ENCODE data around the gene DALRD3.

Gene DALRD3

GRCh38 chr3:49030321-49030720 is 11.9 kb upstream of the DALRD3 start:
- Histone ChIP-seq H3K36me3 (ENCODE audit: control insufficient read depth in 2 of 2, insufficient read depth in 1 of 2, low read length in 2 of 2) (peaks cover 5 to 88% of the 10 kb centered on the region in 2 experiments; a peak in 2 of 3 replicates), H3K9me3 (ENCODE audit: control insufficient read depth, insufficient read depth, low read depth, low read length) (no peaks in the 10 kb centered on the region), H3K4me3 (ENCODE audit: low read depth, low read length) (no peak overlapping the region), H3K4me1 (ENCODE audit: control insufficient read depth, insufficient read depth, low read length) (no peaks in the 10 kb centered on the region), H3K27ac (ENCODE audit: extremely low read depth, low read depth, low read length) (no peak overlapping the region)
- ChIA-PET POLR2A (no interaction called here), CTCF (no interaction called here)
- TF ChIP-seq ZNF768 (tag by site-specific recombination; IDR thresholded peaks at IDR 0.05): no peak
- no peak for TF ChIP-seq KLF1 (tag by site-specific recombination; IDR thresholded peaks at IDR 0.05)
- TF ChIP-seq ZNF292 (tag by site-specific recombination; IDR thresholded peaks at IDR 0.05; ENCODE audit: borderline replicate concordance, low read depth): no peak
- TF ChIP-seq ZNF16 (tag by site-specific recombination; IDR thresholded peaks at IDR 0.05; ENCODE audit: low read depth): no peak

GRCh38 chr3:49029563-49029884 is 11.1 kb upstream of the DALRD3 start:
- ChIA-PET CTCF (interaction anchor here (0.5 to 1.1 kb wide), 2 partner anchors 42 to 63 kb away, joined by 3 read pairs; no protein-coding TSS in a partner anchor), POLR2A (interaction anchor here (0.6 to 1.9 kb wide), 25 partner anchors 8 to 642 kb away, joined by 3 to 28 read pairs (median 3); partner anchors contain the start of genes DALRD3, KLHDC8B, LAMB2 and P4HTM)
- Histone ChIP-seq H3K4me3 (ENCODE audit: low read depth, low read length) (no peak overlapping the region; the same call in 1 of the 2 replicates), H3K27ac (ENCODE audit: extremely low read depth, low read depth, low read length) (no peak overlapping the region), H3K9me3 (ENCODE audit: control insufficient read depth, insufficient read depth, low read depth, low read length) (no peaks in the 10 kb centered on the region), H3K36me3 (ENCODE audit: control insufficient read depth in 2 of 2, insufficient read depth in 1 of 2, low read length in 2 of 2) (peaks cover 5 to 88% of the 10 kb centered on the region in 2 experiments; a peak in 2 of 3 replicates), H3K4me1 (ENCODE audit: control insufficient read depth, insufficient read depth, low read length) (no peaks in the 10 kb centered on the region)
- TF ChIP-seq, protein P1, sequence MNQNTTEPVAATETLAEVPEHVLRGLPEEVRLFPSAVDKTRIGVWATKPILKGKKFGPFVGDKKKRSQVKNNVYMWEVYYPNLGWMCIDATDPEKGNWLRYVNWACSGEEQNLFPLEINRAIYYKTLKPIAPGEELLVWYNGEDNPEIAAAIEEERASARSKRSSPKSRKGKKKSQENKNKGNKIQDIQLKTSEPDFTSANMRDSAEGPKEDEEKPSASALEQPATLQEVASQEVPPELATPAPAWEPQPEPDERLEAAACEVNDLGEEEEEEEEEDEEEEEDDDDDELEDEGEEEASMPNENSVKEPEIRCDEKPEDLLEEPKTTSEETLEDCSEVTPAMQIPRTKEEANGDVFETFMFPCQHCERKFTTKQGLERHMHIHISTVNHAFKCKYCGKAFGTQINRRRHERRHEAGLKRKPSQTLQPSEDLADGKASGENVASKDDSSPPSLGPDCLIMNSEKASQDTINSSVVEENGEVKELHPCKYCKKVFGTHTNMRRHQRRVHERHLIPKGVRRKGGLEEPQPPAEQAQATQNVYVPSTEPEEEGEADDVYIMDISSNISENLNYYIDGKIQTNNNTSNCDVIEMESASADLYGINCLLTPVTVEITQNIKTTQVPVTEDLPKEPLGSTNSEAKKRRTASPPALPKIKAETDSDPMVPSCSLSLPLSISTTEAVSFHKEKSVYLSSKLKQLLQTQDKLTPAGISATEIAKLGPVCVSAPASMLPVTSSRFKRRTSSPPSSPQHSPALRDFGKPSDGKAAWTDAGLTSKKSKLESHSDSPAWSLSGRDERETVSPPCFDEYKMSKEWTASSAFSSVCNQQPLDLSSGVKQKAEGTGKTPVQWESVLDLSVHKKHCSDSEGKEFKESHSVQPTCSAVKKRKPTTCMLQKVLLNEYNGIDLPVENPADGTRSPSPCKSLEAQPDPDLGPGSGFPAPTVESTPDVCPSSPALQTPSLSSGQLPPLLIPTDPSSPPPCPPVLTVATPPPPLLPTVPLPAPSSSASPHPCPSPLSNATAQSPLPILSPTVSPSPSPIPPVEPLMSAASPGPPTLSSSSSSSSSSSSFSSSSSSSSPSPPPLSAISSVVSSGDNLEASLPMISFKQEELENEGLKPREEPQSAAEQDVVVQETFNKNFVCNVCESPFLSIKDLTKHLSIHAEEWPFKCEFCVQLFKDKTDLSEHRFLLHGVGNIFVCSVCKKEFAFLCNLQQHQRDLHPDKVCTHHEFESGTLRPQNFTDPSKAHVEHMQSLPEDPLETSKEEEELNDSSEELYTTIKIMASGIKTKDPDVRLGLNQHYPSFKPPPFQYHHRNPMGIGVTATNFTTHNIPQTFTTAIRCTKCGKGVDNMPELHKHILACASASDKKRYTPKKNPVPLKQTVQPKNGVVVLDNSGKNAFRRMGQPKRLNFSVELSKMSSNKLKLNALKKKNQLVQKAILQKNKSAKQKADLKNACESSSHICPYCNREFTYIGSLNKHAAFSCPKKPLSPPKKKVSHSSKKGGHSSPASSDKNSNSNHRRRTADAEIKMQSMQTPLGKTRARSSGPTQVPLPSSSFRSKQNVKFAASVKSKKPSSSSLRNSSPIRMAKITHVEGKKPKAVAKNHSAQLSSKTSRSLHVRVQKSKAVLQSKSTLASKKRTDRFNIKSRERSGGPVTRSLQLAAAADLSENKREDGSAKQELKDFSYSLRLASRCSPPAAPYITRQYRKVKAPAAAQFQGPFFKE (tag by site-specific recombination; IDR thresholded peaks at IDR 0.05; ENCODE audit: borderline replicate concordance): no peak
- TF ChIP-seq PRDM10 (tag by site-specific recombination; IDR thresholded peaks at IDR 0.05) (peak; percentile 18; the same call in 1 of the 2 replicates), ZEB2 (tag by site-specific recombination; IDR thresholded peaks at IDR 0.05) (0 out of 2 replicates have a peak, but pooled peaks have one; percentile 4)

DNA sequence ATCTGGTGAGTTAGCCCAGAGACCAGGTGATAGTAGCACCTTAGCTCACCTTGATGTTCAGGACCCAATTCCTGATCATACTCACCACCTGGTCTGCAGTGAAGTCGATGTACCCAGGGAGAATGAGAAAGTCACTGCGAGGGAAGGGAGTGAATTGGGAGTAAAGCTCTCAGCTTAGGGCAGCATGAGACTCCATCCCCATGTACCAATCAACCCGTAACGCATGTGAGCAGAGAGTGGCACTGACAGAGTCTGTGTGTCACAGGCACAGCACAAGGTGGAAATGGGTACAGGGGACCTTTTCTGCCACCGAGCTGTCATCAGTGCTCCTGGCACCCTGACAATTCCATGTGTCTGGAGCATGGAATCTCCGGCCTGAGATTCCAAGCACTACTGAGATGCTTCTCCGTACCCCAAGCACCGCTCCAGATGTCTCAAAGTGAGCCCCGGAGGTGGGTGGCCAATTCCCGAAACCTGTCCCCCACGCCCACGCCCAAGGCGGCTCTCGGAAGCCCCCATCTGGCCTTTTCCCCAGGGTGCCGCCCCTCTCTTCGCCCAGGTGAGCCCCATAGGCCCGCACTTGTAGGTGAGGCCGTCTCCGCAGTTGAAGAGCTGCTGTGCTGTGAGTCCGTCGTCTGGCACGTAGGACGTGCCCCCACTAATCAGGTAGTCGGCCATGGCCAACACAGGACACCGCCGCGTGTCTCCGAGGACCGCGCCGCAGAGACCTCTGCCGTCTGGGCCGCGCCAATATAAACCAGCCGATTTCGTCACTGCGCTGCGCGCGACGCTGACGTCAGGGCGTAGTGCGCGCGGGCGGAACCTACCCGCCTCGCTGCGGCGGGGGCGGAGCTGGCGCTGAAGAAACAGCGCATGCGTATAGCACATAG is 10.5 kb upstream of the DALRD3 start, which contains the start of gene IMPDH2:
IMPDH2 (minus strand) TSS at position 726 of the 890 bp plus-strand sequence; CDS start at position 678, 48 bp downstream.
- Histone ChIP-seq H3K9me3 (ENCODE audit: control insufficient read depth, insufficient read depth, low read depth, low read length) (no peaks in the 10 kb centered on the region), H3K4me3 (ENCODE audit: low read depth, low read length) (peak within 1 kb of the TSS; percentile 83), H3K27ac (ENCODE audit: extremely low read depth, low read depth, low read length) (peak within 1 kb of the TSS; percentile 58), H3K4me1 (ENCODE audit: control insufficient read depth, insufficient read depth, low read length) (no peaks in the 10 kb centered on the region), H3K36me3 (ENCODE audit: control insufficient read depth in 2 of 2, insufficient read depth in 1 of 2, low read length in 2 of 2) (peaks cover 5 to 89% of the 10 kb centered on the region in 2 experiments; a peak in 2 of 3 replicates)
- CTCF ChIA-PET: interaction anchor here (0.5 to 1.1 kb wide), 3 partner anchors 41 to 63 kb away, joined by 3 to 5 read pairs (median 3); no protein-coding TSS in a partner anchor
- POLR2A ChIA-PET: interaction anchor here (0.6 to 1.9 kb wide), 25 partner anchors 8 to 642 kb away, joined by 3 to 28 read pairs (median 3); partner anchors contain the start of genes DALRD3, KLHDC8B, LAMB2 and P4HTM
- no peak; the same call in 1 of the 2 replicates for TF ChIP-seq ZNF768 (tag by site-specific recombination; IDR thresholded peaks at IDR 0.05)
- no peak for TF ChIP-seq OVOL3 (tag by site-specific recombination; IDR thresholded peaks at IDR 0.05)
- peak; percentile 80 for TF ChIP-seq SP2 (tag by site-specific recombination; IDR thresholded peaks at IDR 0.05)
- 0 out of 2 replicates have a peak, but pooled peaks have one; percentile 22 for TF ChIP-seq PRDM4 (tag by site-specific recombination; IDR thresholded peaks at IDR 0.05)
- TF ChIP-seq ZBTB7A (tag by site-specific recombination; IDR thresholded peaks at IDR 0.05; ENCODE audit: low read depth): peak; percentile 64; the same call in 1 of the 2 replicates
- TF ChIP-seq, protein P2, sequence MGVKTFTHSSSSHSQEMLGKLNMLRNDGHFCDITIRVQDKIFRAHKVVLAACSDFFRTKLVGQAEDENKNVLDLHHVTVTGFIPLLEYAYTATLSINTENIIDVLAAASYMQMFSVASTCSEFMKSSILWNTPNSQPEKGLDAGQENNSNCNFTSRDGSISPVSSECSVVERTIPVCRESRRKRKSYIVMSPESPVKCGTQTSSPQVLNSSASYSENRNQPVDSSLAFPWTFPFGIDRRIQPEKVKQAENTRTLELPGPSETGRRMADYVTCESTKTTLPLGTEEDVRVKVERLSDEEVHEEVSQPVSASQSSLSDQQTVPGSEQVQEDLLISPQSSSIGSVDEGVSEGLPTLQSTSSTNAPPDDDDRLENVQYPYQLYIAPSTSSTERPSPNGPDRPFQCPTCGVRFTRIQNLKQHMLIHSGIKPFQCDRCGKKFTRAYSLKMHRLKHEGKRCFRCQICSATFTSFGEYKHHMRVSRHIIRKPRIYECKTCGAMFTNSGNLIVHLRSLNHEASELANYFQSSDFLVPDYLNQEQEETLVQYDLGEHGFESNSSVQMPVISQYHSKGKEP (tag by site-specific recombination; IDR thresholded peaks at IDR 0.05): no peak
- no peak for TF ChIP-seq ZNF138 (tag by site-specific recombination; IDR thresholded peaks at IDR 0.05; ENCODE audit: borderline replicate concordance)
- no peak for TF ChIP-seq ZNF169 (tag by site-specific recombination; IDR thresholded peaks at IDR 0.05)

All from HEK293 (cell line).